Measurements from ENCODE around the gene FRAT1.

DNA sequence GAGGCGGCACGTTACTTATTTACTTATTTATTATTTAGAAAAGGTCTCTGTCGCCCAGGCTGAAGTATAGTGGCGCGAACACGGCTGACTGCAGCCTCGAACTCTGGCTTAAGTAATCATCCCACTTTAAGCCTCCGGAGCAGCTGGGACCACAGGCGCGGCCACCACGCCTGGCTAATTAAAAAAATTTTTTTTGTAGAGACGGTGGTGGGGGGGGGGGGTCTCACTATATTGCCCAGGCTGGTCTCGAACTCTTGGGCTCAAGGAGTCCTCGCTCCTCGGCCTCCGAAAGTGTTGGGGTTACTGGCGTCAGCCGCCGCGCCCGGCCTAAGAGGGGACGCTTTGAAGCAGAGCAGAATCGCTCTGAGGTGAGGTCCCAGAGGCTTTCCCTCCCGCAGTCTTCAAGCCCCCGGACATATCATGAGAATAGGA is 16.1 kb downstream of the FRAT1 start:
- TF ChIP-seq, protein P1, sequence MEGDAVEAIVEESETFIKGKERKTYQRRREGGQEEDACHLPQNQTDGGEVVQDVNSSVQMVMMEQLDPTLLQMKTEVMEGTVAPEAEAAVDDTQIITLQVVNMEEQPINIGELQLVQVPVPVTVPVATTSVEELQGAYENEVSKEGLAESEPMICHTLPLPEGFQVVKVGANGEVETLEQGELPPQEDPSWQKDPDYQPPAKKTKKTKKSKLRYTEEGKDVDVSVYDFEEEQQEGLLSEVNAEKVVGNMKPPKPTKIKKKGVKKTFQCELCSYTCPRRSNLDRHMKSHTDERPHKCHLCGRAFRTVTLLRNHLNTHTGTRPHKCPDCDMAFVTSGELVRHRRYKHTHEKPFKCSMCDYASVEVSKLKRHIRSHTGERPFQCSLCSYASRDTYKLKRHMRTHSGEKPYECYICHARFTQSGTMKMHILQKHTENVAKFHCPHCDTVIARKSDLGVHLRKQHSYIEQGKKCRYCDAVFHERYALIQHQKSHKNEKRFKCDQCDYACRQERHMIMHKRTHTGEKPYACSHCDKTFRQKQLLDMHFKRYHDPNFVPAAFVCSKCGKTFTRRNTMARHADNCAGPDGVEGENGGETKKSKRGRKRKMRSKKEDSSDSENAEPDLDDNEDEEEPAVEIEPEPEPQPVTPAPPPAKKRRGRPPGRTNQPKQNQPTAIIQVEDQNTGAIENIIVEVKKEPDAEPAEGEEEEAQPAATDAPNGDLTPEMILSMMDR (IDR thresholded peaks at IDR 0.05; ENCODE audit: low read depth, low read length): no peak
- TF ChIP-seq EZH2phosphoT487 (IDR thresholded peaks at IDR 0.05; ENCODE audit: low read depth): no peak

All from OCI-LY3 (cell line).